Activated T-cell treated with anti-CD3 and anti-CD28 coated beads for 48 hours (primary cell): ENCODE results near the gene C1orf185.
"Not testable (repeated sequence)": the region's sequence is repeated elsewhere in the genome, so short reads cannot be mapped to it uniquely, and the experiment has no call there.

Experiments used
- DNase-seq: peaks from one replicate; pipeline ENCODE4 v3.0.0-alpha.2; 2020; ENCODE audit warnings: low read depth

C1orf185 gene

DNA sequence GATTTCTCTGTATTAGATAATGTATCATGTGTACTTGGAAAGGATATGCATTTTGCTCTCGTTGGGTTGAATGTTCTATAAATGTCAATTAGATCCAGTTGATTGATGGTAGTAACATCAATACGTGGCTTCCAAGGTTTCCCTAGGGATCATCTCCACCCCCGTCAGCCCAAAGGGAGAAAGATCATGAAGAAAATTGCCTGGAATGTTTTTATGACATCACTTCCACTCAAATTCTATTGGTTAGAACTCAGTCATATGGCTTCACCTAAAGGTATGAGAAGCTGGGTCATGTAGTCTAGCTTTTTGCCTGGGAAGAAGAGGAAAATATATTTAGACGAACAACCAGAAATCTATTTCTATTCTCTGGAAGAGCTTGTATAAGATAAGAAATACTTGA, at the start of gene C1orf185:
Gene C1orf185 (plus strand): TSS at position 253 of the 400 bp plus-strand sequence. CDS start 6 bp downstream, at position 259.
- DNase-seq: no peak

DNA sequence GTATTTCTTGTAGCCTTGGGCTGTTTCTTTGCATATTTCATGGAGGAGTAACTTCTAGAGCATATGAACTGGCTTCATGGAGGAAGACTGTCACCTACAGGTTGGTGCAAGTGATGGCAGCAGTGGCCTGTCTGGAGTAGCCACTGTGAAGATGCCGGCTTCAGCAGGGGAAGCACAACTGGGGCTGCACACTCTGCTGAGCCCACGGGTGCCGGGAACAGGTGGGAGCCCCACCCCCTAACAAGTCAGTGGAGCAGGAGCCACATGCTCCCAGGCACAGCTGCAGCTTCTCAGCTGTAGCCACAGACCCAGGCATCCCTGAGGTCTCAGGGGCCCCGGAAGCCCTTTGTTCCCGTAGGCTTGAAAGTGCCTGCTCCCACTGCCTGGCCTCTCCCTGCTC, 43.2 kb upstream of the C1orf185 start:
- no peak for DNase-seq

DNA sequence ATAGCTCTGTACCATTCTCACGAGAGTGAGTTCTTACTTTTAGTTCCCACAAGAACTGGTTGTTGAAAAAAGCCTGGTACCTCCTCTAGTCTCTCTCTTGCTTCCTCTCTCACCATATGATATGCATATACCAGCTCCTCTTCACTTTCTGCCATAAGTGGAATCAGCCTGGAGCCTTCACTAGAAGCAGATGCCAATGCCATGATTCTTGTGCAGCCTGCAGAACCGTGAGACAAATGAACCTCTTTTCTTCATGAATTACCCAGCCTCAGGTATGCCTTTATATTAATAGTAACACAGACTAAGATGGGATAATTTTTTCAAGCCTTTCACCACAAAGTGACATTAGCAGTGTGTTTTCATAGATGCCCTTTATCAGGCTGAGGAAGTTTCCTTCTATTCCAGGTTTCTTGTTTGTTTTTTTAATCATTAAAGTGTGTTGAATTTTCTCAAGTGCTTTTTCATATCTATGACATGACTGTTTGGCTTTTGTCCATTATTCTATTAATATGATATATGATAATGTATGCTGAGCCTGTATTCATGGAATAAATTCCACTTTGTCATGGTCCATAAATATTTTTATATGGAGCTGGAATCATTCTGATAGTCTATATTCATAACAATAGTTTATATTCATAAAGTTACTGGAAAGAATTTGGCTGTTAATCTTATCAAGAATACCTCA, 40.7 kb upstream of the C1orf185 start:
- DNase-seq: no peak

DNA sequence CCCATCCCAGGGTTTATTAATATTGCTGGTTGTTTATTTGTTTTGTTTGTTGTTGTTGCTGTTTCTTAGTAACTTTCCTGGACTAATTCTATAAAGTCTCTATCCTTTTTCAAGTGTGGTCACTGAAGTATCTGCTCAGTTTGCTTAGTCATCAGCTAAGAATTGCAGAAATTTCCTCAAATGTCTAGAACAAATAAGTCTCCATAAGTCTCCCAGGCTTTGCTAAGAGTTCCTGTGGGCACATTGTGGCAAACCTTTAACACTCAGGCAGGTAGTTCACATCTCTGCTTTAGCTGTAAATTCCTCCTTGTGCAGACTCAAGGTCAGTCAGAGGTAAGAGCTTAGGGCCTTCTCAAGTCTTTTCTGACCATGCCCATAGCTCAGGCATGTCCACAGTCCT, 38.9 kb upstream of the C1orf185 start:
- DNase-seq: no peak

DNA sequence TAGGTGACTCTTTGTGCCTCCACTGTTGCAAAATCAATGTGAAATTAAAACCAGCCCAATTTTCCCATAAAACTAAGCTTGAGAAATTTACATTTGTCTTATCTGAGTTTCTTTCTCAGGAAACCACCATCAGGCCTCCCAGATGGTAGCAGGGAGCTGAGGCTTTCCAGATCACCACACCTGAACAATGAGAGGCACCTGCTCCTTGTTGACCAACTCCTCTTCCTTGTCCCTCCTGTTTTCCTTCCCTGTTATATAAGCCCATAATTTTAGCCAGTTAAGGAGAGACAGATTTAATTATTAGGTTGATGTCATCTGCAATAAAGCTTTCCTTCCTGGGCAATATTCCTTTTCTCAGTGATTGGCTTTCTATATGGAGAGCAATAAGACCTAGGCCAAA, 32.0 kb upstream of the C1orf185 start:
- no peak for DNase-seq

DNA sequence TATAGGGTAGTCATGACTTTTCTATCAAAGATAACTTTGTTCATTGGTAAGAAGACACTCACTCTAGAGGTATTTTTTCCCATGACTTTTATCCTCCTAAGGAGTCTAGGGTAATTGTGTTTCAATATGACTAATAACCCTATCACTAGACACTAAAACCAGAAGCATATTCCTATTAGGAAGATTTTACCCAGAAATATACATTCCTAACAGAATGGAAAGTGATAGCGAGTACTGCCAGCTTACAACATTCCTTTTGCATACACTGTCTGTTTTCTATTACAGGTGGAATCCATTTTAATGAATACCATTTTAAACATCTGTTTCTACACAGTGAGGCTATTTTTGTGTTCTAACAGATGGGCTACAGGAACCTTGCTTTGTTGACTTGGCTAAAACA, 31.4 kb upstream of the C1orf185 start:
- no peak for DNase-seq

DNA sequence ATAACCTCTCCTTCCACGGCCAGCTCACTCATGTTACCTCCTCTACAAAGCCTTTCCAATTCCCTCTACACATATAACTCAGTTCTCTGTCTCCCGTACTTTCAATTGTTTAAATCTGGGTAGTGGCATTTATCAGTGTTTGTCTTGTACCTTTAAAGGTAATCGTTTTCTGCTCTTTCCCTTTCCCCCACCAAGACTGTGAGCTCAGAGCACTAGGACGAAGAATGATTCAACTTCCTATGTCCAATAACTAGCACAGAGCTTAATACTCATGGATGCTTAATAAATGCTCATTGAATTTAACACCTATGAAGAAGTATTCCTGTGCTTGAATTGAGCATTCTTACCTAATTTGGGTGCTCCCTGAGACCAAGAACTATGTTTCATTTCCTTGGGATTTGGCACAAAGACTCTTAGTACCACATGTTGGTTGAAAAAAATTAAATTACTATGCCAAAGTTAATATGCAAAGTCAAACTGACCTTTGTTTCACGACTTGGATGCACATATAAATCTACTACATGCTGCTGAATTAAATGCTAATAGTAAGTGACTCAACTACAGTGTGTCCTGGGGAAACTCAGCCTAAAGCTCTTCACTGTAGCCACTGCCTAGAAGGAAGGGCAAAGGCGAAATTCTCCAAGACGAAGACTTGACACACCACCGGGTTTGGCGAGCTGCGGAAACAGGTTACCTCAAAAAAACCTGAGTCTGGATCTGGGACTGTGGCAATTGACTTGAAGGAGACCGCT, 30.6 kb upstream of the C1orf185 start:
- DNase-seq: no peak

DNA sequence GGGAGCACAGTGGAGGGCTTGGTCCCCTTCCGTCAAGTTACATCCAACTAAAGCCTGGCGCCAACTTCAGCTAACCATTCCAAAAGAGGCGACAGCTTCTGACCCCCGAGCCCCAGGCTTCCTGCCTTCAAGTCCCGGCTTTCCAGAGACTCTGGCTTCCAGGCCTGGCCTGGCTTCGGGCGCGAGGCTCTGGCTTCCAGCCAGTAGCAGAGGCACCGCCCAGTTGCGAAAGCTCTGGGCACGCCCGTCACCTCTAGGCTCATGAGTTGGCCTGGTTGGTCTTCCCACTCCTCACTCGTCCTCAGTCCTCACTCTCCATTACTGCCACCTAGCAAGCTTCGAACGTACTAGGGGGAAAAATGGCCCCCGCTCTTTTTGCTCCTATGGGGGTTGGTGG, 30.0 kb upstream of the C1orf185 start:
- DNase-seq: no peak

DNA sequence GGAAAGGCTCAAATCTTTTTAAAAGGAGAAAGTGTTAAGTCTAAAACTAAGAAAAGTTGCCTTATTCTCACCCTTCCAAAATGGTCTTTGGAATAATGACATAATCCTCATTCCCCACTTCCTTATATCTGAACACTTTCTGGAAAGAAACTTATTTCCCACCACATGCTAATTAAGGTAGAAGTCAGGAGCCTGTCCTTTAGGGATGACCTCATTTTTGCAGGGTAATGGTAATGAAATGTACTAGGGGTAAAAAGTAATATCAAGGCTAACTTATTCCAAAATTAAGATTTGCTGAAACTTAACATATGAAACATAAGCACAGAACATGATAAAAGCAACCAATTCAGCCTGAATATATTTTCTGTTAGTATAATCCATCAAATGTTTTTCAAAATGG, 29.4 kb upstream of the C1orf185 start:
- no peak for DNase-seq

DNA sequence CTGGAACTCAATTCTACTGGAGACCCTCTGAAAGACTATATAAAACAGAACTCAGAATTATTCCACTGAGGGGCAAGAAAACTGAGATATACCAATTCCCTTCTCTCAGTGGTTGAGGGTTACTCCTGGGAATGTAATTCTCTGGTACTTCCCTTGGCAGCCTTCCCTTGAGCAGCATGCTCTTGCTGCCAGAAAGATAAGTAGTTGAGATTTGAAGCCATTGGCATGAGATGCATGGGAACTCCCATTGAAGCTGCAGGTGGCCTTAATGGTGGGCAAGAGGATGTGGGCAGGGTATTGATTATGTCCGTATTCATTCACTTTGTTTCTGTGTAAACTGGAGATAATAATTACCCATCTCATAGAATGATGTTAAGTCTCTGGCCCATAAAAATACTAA, 28.6 kb upstream of the C1orf185 start:
- DNase-seq: no peak

DNA sequence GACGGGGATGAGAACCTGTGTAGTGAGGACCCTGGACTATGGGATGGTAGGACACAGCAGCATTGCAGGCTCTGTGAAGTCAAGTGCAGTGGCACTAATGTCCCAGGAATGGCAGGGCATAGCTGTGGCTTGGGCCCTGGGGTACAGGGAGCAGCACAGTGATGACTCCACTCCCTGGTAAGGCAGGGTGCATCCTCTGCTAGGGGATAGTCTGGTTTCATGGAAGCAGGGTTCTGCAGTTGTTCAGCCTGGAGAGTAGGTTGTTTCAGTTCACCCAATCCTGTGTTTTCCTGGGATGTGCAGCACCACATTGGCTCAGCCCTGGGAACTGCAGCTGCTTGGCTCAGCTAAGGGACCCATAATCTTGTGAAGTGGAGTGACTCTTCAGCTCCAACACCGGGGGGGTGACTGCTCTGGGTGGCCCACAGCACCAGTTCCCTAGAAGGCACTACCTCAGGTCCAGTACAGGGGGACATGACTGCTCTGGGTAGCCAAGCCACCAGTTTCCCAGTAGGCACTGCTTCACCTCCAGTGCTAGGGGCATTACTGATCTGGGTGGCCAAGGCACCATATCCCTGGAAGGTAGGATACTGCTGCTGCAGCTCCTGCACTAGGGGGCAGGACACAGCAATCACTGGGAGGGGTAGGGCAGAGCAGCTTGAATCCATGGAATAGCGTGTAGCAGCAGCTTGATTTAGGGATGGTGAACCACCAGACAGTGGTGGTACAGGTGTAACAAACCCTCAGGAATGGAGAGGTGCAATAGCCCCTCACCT, 15.3 kb upstream of the C1orf185 start:
- no peak for DNase-seq

DNA sequence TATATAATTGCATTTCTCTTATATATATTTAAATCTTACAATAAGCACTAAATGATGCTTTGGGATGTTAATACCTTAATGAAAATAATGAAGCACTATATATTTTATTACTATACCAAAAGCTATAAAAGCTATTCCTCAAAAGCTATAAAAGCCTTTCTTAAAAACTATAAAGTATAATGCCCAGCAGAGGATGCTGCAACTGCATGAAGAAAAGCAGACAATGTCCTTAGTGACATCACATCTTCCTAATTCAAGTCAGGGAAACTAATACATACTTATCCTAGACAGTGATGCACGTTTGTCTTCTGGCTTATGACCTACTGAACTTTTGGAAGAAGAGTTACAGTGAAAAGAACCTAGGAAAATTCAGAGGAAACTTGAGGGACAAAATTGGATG, 13.6 kb upstream of the C1orf185 start:
- DNase-seq: no peak

DNA sequence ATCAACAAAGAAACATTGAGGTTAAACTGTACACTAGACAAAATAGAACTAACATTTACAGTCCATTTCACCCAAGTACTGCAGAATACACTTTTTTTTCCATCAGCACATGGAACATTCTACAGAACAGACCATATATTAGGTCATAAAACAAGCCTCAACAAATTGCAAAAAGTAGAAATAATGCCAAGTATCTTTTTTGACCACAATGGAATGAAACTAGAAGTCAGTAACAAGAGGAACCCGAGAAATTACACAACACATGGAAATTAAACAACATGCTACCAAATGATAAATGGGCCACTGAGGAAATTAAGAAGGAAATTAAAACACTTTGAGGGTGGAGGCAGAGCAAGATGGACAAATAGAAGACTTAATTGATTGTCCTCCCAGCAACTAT, 8.4 kb upstream of the C1orf185 start:
- no peak for DNase-seq

DNA sequence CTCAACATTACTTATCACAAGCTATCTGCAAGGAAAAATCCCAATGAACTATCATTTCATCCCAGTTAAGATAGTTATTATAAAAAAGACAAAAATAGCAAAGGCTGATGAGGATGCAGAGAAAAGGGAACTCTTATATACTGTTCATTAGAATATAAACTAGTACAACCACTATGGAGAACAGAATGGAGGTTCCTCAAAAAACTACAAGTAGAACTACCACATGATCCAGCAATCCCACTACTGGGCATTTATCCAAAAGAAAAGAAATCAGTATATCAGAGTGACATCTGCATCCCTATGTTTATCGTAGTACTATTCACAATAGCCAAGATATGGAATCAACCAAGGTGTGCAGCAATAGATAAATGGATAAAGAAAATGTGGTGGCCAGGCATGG, 4.9 kb upstream of the C1orf185 start:
- DNase-seq: no peak

DNA sequence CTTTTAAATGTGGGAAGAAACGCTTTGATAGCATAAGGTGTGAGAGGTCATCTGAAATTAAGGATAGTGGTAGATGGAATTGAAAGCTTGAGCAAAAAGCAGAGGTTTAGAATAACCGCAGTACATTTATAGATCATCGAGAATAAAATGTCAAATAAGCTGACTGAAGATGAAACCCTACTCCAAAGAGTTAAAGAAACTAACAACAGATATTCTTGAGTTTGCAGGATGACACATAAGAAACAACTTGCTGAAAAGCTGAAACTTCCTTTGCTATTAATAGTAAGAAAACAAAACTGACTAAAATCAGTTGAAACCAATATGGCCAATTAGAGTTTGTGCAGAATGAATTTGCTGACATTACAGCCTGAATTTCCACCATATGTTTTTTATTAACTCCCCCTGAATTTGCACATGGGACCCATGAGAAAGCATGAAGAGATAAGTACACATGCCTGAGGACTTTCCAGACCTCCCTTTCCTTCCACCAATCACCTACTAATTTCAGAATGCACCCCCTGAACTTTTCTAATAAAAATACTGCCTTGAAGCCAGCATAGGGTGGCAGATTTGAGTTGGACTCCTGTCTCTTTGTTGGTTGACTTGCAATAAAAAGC, 1.7 kb upstream of the C1orf185 start:
- DNase-seq: no peak

DNA sequence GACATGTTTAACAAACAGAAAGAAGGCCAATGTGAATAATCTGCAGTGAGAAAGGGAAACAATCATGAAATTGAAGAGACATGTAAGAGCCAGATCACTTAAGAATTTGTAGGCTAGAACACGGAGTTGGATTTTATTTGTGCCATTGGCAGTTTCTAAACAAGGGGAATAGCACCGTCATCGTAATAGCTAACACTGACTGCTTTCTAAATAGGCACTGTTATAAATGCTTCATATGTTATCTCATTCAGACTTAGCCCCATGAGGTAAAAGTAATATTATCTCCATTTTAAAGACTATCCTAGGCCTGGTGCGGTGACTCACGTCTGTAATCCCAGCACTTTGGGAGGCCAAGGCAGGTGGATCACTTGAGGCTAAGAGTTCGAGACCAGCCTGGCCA, 12.1 kb downstream of the C1orf185 start:
- DNase-seq: no peak

DNA sequence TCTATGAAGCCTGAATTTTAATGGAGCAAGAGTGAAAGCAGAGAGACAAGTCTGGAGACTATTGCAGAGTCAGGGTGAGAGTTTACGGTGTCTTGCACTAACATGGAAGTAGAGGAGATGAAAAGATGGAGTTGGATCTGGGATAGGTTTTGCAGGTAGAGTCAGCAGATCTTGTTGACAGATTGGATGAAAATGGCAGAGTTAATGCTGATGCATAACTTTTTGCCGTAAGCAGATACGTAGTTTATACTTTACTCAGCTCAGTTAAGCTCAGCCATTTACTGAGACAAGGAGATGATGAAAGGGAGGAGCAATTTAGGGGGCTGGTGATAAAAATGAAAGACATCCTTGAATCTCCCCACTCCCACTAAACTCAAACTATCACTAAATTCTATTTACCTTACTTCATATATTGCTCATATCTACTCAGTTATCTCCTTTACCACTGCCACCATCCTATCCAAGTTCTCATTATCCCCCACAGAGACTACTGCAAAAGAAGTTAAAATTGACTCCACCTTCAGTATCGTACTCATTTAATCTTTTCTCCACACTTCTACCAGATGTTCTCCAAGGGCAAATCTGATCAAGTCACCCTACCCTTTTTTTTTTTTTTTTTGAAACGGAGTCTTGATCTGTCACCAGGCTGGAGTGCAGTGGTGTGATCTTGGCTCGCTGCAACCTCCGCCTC, 13.8 kb downstream of the C1orf185 start:
- no peak for DNase-seq

DNA sequence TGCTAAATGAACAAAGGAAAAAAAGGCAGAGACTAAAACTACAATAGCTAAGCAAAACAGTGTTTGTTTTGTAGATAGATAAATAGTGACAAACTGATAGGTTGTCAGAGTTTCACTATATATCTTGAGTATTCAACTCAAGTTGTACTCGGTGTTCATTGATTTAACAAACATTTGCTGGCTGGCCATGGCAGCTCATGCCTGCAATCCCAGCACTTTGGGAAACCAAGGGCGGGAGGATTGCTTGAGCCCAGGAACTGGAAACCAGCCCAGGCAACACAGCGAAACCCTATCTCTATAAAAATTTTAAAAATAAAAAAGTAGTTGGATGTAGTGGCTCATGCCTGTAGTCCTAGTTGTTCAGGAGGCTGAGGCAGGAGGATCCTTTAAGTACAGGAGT, 17.3 kb downstream of the C1orf185 start:
- DNase-seq: no peak

DNA sequence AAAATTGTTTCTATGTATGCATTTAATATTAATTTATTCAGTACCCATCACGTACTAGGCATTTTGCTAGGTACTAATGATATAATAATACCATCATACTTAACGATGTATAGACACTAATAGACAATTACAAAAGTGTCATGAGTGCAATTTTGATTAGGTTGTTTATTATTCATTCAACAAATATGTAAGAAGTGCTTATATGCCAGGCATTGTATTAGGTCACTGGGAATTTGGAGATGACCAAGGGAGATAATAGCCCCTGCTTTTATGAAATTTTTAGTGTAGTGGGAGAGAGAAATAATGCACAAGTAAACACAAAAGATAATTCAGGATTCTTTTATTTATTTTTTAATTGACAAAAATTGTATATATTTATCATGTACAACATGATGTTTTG, 18.6 kb downstream of the C1orf185 start:
- no peak for DNase-seq

DNA sequence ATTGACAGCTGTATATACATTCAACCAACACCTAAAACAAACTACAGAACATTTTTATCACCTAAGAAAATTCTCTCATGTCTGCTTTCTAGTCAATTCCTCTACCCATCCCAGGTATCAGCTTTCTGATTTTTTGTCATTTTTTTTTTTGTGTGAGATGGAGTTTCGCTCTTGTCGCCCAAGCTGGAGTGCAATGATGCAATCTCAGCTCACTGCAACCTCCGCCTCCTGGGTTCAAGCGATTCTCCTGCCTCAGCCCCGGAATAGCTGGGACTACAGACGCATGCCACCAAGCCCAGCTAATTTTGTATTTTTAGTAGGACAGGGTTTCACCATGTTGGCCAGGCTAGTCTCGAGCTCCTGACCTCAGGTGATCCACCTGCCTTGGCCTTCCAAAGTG, 25.1 kb downstream of the C1orf185 start:
- not testable (repeated sequence) for DNase-seq

DNA sequence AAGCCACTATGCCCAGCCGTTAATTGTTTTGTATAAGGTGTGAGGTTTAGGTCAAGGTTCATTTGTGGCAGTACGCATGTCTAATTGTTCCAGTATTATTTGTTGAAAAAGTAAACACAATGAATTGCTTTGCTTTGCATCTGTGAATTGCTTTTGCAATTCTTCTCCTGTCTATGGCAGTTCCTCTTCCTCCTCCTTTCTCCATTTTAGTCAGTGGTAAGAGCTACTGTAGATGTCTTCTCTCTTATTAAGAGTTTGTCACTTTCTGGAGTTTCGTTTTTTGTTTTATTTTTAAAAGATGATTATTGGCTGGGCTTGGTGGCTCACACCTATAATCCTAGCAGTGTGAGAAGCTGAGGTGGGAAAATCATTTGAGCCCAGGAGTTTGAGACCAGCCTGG, 29.2 kb downstream of the C1orf185 start:
- DNase-seq: no peak

DNA sequence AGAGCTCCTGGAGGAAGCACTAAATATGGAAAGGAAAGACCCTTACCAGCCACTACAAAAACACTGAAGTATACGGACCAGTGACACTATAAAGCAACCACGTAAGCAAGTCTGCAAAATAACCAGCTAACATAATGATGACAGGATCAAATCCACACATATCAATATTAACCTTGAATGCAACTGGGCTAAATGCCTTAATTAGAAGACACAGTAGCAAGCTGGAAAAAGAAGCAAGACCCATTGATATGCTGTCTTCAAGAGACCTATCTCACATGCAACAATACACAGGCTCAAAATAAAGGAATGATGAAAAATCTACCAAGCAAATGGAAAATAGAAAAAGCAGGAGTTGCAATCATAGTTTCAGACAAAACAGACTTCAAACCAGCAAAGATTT, 31.0 kb downstream of the C1orf185 start:
- no peak for DNase-seq
